Measurements from ENCODE around the gene INO80.
A peak's percentile ranks its signal among the peaks of the same experiment; 100 is the strongest.

INO80 gene

GRCh38 chr15:41047474-41047873 lies 68.6 kb downstream of the INO80 start:
- no peak for DNase-seq

GRCh38 chr15:41043276-41043951 lies 72.7 kb downstream of the INO80 start:
- no peak for DNase-seq

DNA sequence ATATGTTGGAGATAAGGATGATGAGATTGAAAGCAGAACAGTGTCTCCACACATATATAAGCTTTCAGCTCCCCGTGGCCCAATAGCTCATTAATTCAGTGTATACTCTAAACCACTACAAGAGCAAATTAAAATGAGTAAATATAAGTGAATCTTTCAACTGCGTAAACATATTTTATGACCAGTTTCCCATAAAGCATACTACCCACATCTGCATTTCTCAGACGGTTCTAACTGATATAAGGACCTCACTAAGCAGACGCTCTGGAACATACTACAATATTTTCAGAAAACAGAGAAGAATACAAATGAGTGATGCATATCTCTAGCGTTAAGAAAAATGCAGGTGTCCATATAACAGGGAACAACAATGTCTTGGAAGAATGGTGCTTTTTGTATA lies 73.2 kb downstream of the INO80 start:
- no peak for DNase-seq

- DNase-seq: no peak
These were observed 77.0 kb downstream of the INO80 start for GRCh38 chr15:41039121-41039520.

DNA sequence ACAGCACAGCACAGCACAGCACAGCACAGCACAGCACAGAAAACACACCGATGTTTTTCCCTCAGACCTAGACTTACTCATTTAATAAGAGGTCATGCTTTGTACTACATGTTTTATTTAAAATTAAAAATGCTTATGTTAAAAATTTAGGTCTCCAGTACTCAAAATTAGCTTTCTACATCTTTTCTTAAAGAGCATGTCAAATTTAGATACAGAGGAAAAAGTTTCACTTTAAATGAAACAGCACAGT lies 84.1 kb downstream of the INO80 start:
- no peak for DNase-seq

DNA sequence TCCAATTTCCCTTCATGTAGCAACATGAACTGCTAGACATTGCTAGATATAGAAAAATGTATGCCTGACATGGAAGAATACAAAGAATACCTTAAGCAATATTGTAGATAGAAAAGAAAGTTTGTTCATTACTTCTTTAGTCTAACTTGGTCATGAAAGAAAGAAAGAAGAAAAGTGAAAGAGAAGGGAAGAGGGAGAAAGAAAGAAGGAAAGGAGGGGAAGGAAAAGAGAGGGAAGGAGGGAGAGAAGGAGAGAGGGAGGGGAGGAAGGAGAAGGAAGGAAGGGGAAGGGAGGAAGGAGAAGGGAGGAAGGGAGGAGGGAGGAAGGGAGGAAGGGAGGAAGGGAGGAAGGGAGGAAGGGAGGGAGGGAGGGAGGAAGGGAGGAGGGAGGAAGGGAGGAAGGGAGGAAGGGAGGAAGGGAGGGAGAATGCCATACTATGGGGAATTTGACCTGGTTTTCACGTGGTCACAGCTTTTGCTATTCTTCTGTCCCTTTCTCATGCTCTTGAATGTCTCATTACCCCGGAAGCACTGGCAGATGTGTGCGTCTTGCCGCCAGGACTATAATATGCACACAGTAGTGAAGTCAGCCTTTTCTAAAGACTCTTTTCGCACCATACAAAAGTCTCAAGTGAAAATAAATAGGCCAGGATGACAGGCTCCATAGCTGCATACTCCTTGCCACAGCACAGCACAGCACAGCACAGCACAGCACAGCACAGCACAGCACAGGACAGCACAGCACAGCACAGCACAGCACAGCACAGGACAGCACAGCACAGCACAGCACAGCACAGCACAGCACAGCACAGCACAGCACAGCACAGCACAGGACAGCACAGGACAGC lies 84.6 kb downstream of the INO80 start:
- no peak for DNase-seq

DNA sequence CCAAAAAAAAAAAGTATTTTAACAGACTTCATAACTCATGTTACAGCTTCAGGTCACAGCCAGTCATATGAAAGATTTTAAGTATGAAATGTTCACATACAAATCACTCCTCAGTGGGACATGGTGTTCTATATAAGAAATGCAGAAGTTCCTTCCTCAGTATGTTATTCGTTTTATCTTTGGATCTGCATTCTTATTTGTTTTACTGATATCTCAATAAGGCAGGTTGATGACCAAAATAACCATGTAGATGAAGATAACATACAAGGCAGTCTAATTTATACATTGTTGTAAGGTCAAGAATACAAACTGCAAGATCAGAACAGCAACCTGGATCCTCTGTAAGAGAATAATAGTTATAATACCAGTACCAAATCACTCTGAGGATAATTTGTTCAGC lies 87.2 kb downstream of the INO80 start:
- no peak for DNase-seq

- DNase-seq: no peak
These were observed 90.7 kb downstream of the INO80 start for GRCh38 chr15:41025393-41025792.

DNA sequence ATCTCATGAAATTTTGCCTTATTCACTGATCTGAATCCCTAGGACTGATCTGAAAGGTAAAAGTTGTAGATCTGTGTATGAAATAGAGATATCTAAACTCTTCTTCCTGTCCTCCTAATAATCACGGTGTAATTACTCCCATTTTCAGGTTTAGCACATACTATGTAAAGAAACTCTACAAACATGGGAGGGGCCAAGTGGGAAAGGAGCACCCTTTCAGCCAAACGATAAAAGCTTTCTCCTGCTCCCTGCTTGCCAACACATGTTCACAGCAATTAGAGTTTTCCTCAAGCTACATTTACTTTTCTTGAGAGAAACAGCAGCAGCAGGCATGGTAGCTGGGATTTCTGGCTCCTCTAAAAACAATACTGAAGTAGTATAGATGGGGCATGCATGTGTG lies 91.2 kb downstream of the INO80 start:
- no peak for DNase-seq

DNA sequence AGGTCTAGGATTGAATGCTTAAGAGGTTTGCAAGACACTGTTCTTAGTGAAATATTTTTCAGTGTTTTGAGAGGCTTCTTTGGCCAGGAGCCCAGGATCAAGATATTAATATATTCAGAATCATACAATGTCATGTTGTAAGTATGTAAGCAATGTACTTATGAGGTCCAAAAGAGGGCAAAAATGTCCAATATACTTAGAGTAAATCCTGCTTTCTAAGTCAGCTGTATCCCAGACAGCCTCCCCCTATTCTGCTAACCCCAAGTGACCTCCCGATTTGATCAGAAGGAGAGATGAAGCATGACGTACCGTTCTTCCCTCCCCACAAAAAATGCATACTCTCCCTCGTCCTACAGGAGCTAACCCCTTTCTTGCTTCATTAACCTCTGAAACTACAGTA lies 91.9 kb downstream of the INO80 start:
- DNase-seq: no peak

- DNase-seq: peak in 6 of 14 donors; percentile 3 to 36 (median 8)
These were observed 93.5 kb downstream of the INO80 start for GRCh38 chr15:41022487-41023090.

DNA sequence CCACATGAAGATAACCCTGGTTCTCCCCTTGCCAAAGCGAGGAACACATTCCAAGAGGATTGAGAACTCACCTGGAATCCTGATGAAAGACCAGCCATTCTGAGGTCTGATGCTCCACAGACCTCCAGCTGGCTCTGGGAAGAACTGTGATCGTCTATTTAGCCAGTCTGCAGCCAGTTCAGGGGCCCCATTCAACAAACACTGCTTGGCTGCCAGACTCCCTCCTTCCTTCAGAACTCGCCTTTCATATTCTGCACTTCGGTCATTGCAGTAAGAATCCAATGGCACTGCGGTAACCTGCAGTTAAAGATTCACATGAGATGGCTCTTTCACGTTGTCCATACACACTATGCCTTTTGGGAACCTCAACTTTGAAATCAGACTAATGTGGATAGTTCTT lies 95.3 kb downstream of the INO80 start:
- no peak for DNase-seq

DNA sequence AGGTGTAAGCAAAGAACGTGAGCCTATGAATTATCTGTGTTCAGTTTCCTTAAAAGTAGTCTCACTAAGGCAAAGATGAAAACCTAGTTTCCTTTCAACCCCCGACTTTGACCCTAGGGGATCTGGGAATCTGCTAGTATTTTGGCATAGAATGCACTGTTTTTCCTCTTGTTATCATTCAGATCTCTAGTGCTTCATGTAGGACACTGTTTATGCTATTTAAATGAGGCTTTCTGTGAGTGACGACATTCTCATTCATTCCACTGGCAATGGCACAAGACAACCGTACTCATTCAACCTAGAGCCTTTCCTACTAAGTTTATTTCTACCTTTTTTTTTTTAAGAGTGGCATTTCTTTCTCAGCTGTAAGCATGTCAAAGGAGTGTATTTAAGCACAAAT lies 95.8 kb downstream of the INO80 start:
- DNase-seq: no peak

DNA sequence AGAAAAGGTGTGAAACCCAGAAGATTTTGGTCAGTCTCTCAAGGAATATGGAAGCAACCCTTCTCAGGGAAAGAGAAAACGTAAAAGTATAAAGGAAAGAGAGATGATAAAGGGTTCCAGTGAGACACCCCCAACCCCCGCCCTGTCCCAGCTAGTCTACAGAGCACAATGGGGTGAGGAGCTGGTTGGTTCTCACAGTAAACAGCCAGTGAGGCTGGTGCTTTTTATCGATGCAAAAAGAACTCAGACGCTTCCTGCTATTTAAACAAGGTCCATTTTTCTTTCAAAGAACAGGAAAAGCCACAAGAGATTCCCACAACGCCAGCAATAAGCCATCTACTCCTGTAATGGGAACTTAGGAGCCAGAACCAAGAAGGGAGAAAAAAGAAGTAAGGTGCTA lies 96.9 kb downstream of the INO80 start:
- DNase-seq: peak in 3 of 14 donors; percentile 3 to 7 (median 5)

GRCh38 chr15:41018534-41018933 lies 97.5 kb downstream of the INO80 start:
- DNase-seq: peak in 1 of 14 donors; percentile 1

- DNase-seq: peak in 1 of 14 donors; percentile 5
These were observed 98.9 kb downstream of the INO80 start for GRCh38 chr15:41017066-41017735.

DNA sequence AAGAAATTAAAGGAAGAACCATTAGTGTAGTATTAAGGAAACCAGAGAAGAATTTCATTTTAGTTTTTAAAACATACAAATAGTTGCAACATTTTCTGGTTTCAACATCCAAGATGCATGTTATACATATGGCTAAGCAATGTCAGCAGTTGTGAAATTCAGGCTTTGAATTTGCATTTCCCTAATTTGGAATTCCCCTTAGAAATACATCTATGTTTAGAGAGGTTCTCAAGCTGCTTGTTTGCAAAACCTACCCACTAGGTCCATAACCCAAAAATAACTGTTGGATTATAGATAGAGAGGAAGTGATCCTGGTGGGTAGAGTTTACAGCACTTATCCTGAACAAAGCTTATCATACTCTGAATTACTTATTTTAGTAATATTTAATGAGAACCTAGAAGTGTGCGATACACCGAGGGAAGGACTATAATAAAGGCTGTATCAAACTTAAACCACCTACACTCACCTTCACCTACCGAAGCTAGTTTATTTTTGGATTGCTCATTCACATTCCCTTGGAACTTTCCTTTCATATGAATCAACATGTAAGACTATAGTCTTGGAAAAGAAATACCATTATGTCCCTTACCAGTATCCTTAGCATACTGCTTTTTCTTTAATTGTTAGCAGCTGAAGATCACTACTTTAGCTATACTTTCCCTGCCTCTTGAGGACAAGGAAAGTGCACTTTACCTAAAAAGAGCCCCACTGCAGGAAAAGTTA lies 102.2 kb downstream of the INO80 start:
- DNase-seq: no peak

DNA sequence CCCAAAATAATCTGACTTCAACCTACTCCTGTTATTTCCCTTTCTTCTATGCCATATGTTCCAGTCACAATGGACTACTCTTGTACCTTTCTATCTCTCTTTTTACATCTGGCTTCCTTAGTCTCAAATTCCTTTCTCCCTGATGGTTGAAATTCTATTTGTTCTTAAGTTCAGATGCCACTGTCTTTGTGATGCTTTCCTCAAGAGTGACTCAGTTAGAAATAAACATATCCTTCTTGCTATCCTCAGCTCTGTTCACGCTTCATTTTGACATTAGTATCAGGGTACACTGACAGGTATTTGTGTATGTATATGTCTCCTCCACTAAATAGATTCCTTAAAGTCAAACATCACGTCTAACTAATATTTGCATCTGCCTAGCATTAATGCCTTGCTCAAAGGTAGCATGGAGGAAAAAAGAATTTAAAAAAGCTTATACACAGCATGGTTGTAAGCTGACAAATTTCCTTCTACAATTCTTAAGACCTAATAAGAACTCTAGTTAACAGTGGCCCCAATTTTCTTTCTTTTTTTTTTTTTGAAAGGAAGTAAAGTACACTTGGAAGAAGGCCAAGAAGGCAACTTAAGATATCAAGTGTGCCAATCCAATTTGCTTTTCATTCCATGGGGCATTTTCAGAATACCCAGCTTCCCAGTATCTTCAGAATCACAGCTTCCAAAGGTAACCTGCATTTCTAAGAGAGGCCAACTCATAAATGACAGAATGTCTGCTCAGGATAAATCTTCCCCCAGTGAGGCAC lies 104.8 kb downstream of the INO80 start:
- DNase-seq: no peak

- DNase-seq: no peak
These were observed 105.7 kb downstream of the INO80 start for GRCh38 chr15:41010345-41010744.

- peak in 1 of 14 donors; percentile 16 for DNase-seq
These were observed 109.6 kb downstream of the INO80 start for GRCh38 chr15:41006479-41006878.

GRCh38 chr15:41004490-41004889 lies 111.6 kb downstream of the INO80 start:
- DNase-seq: no peak

All from C1 segment of cervical spinal cord (tissue), 14 donors.